ENCODE results near the gene TRIM7.
A peak's percentile ranks its signal among the peaks of the same experiment; 100 is the strongest.
"Not testable (repeated sequence)": the region's sequence is repeated elsewhere in the genome, so short reads cannot be mapped to it uniquely, and the experiment has no call there.

TRIM7 gene

GRCh38 chr5:181186022-181186421 is 19.0 kb downstream of the TRIM7 start:
- TF ChIP-seq CTCF (IDR thresholded peaks at IDR 0.05; ENCODE audit: borderline replicate concordance, insufficient read depth, low read depth, low read length): no peak
- no peak overlapping the region for H3K4me3 ChIP-seq (ENCODE audit: low read depth, low read length)

- TF ChIP-seq CTCF (IDR thresholded peaks at IDR 0.05; ENCODE audit: borderline replicate concordance, insufficient read depth, low read depth, low read length): no peak
- no peak overlapping the region for H3K4me3 ChIP-seq (ENCODE audit: low read depth, low read length)
These were observed 19.4 kb downstream of the TRIM7 start for GRCh38 chr5:181185560-181185959.

GRCh38 chr5:181184845-181185216 is 20.2 kb downstream of the TRIM7 start:
- no peak for TF ChIP-seq CTCF (IDR thresholded peaks at IDR 0.05; ENCODE audit: borderline replicate concordance, insufficient read depth, low read depth, low read length)
- peak overlapping the region; percentile 43 for H3K4me3 ChIP-seq (ENCODE audit: low read depth, low read length)

GRCh38 chr5:181182651-181183050 is 22.3 kb downstream of the TRIM7 start:
- no peak for TF ChIP-seq CTCF (IDR thresholded peaks at IDR 0.05; ENCODE audit: borderline replicate concordance, insufficient read depth, low read depth, low read length)
- H3K4me3 ChIP-seq (ENCODE audit: low read depth, low read length): no peak overlapping the region

GRCh38 chr5:181181650-181182565 is 23.1 kb downstream of the TRIM7 start:
- no peak overlapping the region for H3K4me3 ChIP-seq (ENCODE audit: low read depth, low read length)
- TF ChIP-seq CTCF (IDR thresholded peaks at IDR 0.05; ENCODE audit: borderline replicate concordance, insufficient read depth, low read depth, low read length): peak; percentile 78

- not testable (repeated sequence) for H3K4me3 ChIP-seq (ENCODE audit: low read depth, low read length)
These were observed 27.4 kb downstream of the TRIM7 start for GRCh38 chr5:181177559-181177958.

GRCh38 chr5:181176254-181176952 is 28.6 kb downstream of the TRIM7 start:
- TF ChIP-seq CTCF (IDR thresholded peaks at IDR 0.05; ENCODE audit: borderline replicate concordance, insufficient read depth, low read depth, low read length): no peak
- no peak overlapping the region for H3K4me3 ChIP-seq (ENCODE audit: low read depth, low read length)
